Muscle of leg (tissue), 16 donors: ENCODE data around the gene C11orf71. TPM values are rescaled to one million over a fixed set of nuclear protein-coding genes. Genes with fewer than 3 reads are reported as not detected.

Experiments
- DNase-seq: peaks from one replicate; pipeline ENCODE4 v3.0.0; 2013
- H3K27ac ChIP-seq: one replicate; pipeline ENCODE4 v1.5.1; 2013; ENCODE audit warnings: mild to moderate bottlenecking, low read length, control low read depth
- H3K27me3 ChIP-seq: one replicate; pipeline ENCODE4 v1.6.1; 2013; ENCODE audit warnings: low read length; ENCODE audit not compliant: control insufficient read depth, insufficient read depth
- H3K36me3 ChIP-seq: one replicate; pipeline ENCODE4 v1.6.1; 2013; ENCODE audit warnings: low read length; ENCODE audit not compliant: control insufficient read depth, insufficient read depth
- H3K4me1 ChIP-seq: one replicate; pipeline ENCODE4 v1.6.1; 2013; ENCODE audit warnings: low read length; ENCODE audit not compliant: control insufficient read depth, insufficient read depth
- H3K4me3 ChIP-seq: one replicate; pipeline ENCODE4 v1.5.1; 2013; ENCODE audit warnings: low read length, control low read depth
- H3K9me3 ChIP-seq: replicated peaks from 2 replicates; pipeline ENCODE4 v1.6.1; 2013; ENCODE audit warnings: low read depth, low read length; ENCODE audit not compliant: control insufficient read depth
- WGBS: methylation state at CpG from one replicate; pipeline ENCODE4 v1.1.5; 2013; ENCODE audit warnings: missing lambda C conversion rate; ENCODE audit not compliant: insufficient coverage; 5-methylcytosine and 5-hydroxymethylcytosine counted together
- long read RNA-seq, 11 donors: transcript quantifications; one replicate each; lab custom pipeline, GENCODE V29; 2026
- polyA plus RNA-seq, 8 donors: library from polyadenylated mRNA; unstranded; fragments of 120-200 nt; gene quantifications; one replicate each; pipeline versions ENCODE4 v1.2.1 to v1.2.3, GENCODE V29; 2013; ENCODE audit warnings: inconsistent platforms in 1 of 8, low replicate concordance in 1 of 8; ENCODE audit not compliant: insufficient read length in 8 of 8, insufficient read depth in 1 of 8
- total RNA-seq: library from RNA; stranded (reverse); fragments of 120-200 nt; gene quantifications from one replicate; pipeline ENCODE4 v1.2.4, GENCODE V29; 2013

The C11orf71 gene, protein sequence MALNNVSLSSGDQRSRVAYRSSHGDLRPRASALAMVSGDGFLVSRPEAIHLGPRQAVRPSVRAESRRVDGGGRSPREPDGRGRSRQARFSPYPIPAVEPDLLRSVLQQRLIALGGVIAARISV
- total RNA-seq, result 6.1 TPM
- polyA plus RNA-seq, result 1 to 10 TPM; 6.1 to 8.9 (median 8.0) TPM
- long read RNA-seq, donor 1, transcript C11orf71-202 (1 exons, 1,980 nt), result major isoform, 6 of 6 reads
- long read RNA-seq, donor 1, partial matches to known transcripts, result 0 of 6 reads
- long read RNA-seq, donor 1, other reads (novel, unspliced or antisense), result 0 of 6 reads
- long read RNA-seq, donor 2, result 0 reads
- long read RNA-seq, donor 3, transcript C11orf71-202 (1 exons, 1,980 nt), result major isoform, 14 of 14 reads
- long read RNA-seq, donor 3, partial matches to known transcripts, result 0 of 14 reads
- long read RNA-seq, donor 3, other reads (novel, unspliced or antisense), result 0 of 14 reads
- long read RNA-seq, donor 4, transcript C11orf71-202 (1 exons, 1,980 nt), result major isoform, 7 of 7 reads
- long read RNA-seq, donor 4, partial matches to known transcripts, result 0 of 7 reads
- long read RNA-seq, donor 4, other reads (novel, unspliced or antisense), result 0 of 7 reads
- long read RNA-seq, donor 5, transcript C11orf71-202 (1 exons, 1,980 nt), result major isoform, 23 of 107 reads
- long read RNA-seq, donor 5, partial matches to known transcripts, result 58 of 107 reads
- long read RNA-seq, donor 5, other reads (novel, unspliced or antisense), result 26 of 107 reads
- long read RNA-seq, donor 6, transcript C11orf71-202 (1 exons, 1,980 nt), result major isoform, 25 of 79 reads
- long read RNA-seq, donor 6, partial matches to known transcripts, result 45 of 79 reads
- long read RNA-seq, donor 6, other reads (novel, unspliced or antisense), result 9 of 79 reads
- long read RNA-seq, donor 7, transcript C11orf71-202 (1 exons, 1,980 nt), result major isoform, 15 of 15 reads
- long read RNA-seq, donor 7, partial matches to known transcripts, result 0 of 15 reads
- long read RNA-seq, donor 7, other reads (novel, unspliced or antisense), result 0 of 15 reads
- long read RNA-seq, donor 8, transcript C11orf71-202 (1 exons, 1,980 nt), result major isoform, 16 of 16 reads
- long read RNA-seq, donor 8, partial matches to known transcripts, result 0 of 16 reads
- long read RNA-seq, donor 8, other reads (novel, unspliced or antisense), result 0 of 16 reads
- long read RNA-seq, donor 9, transcript C11orf71-202 (1 exons, 1,980 nt), result major isoform, 13 of 13 reads
- long read RNA-seq, donor 9, partial matches to known transcripts, result 0 of 13 reads
- long read RNA-seq, donor 9, other reads (novel, unspliced or antisense), result 0 of 13 reads
- long read RNA-seq, donor 10, transcript C11orf71-202 (1 exons, 1,980 nt), result major isoform, 16 of 16 reads
- long read RNA-seq, donor 10, partial matches to known transcripts, result 0 of 16 reads
- long read RNA-seq, donor 10, other reads (novel, unspliced or antisense), result 0 of 16 reads
- long read RNA-seq, donor 11, transcript C11orf71-202 (1 exons, 1,980 nt), result major isoform, 19 of 19 reads
- long read RNA-seq, donor 11, partial matches to known transcripts, result 0 of 19 reads
- long read RNA-seq, donor 11, other reads (novel, unspliced or antisense), result 0 of 19 reads

DNA sequence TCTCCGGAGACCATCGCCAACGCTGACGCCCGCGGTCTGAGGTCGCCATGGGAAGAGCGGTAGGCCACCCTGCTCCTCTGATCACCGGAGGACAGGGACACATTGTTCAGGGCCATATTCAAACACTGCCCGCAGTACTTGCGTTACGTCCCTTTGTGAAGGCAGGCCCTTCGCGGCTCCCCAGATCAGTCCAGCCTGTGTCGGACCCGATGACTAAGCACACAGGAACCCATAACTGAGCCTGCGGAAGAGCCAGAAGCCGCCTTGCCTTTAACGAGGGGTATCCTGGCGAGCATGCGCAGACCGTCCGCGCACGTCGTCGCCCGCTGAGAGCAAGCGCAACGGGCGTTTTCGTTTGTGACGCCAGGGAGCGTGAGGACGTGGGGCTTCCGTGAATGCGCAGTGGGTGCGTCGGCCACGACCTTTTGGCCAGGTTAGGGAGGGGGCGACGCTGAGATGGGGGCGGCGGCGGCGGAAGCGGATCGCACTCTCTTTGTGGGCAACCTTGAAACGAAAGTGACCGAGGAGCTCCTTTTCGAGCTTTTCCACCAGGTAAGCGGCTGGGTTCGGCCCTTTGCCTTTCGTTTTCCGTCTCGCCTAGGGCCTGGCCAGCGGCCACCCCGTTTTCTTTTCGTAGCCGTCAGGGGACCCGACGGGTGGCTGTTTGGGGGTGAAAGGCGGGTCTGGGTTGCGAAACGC lies at the start of gene C11orf71, which contains the start of gene RBM7:
C11orf71 (minus strand) TSS at position 296 of the 699 bp plus-strand sequence; CDS start at position 116, 180 bp downstream.
RBM7 (plus strand) TSS at position 451 of the 699 bp plus-strand sequence; CDS start at position 457, 6 bp downstream.
- WGBS, result under 1% methylated on average over 59 of the region's 65 CpGs
- no peaks in the 10 kb centered on the region for H3K9me3 ChIP-seq
- peaks cover 2% of the 10 kb centered on the region for H3K4me1 ChIP-seq
- peak within 1 kb of the TSS; percentile 99 for H3K27ac ChIP-seq
- peak within 1 kb of the TSS; percentile 92 for H3K4me3 ChIP-seq
- H3K27me3 ChIP-seq, result no peaks in the 10 kb centered on the region
- peaks cover 6% of the 10 kb centered on the region for H3K36me3 ChIP-seq
- peak; percentile 99 for DNase-seq

DNA sequence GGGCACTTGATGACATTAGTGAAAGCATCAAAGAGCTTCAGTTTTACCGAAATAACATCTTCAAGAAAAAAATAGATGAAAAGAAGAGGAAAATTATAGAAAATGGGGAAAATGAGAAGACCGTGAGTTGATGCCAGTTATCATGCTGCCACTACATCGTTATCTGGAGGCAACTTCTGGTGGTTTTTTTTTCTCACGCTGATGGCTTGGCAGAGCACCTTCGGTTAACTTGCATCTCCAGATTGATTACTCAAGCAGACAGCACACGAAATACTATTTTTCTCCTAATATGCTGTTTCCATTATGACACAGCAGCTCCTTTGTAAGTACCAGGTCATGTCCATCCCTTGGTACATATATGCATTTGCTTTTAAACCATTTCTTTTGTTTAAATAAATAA lies 49.5 kb upstream of the C11orf71 start:
- Histone ChIP-seq H3K27me3 (no peaks in the 10 kb centered on the region), H3K4me1 (no peaks in the 10 kb centered on the region), H3K9me3 (no peaks in the 10 kb centered on the region), H3K36me3 (peaks cover 20% of the 10 kb centered on the region), H3K27ac (no peak overlapping the region), H3K4me3 (no peak overlapping the region)
- 78% methylated on average over 6 of the region's 6 CpGs for WGBS
- peak; percentile 10 for DNase-seq

DNA sequence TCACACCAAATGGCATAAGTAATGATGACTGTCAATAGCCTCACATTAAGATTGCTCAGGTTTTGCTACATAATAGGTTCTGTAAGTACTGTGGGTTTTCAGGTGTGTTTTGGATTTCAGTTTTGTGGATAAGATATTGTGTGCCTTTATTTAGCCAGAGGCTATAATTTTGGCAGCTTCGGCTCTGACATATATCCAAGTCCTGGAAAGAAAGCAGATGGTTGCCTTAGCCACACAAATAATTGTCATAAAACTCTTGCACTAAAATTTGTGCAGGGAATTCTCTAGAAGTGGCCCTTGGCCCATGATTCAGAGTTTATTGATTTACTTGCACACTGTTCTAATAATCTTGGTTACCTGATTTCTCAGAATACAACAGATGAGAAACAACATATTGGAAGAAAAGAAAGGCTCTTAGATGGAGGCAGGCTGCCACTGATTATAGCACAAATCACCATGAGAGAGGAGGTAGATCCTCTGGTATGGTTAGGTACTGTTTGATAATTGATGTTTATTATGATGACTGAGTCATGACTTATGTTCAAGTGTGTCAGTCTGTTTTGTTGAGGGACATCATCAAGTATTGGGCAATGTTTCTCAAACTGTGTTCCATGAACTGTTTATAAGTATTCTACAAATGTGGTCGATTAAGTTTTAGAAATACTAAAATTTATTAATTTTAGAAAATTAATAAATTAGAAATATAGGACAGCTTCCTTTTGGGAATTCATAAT lies 48.6 kb upstream of the C11orf71 start:
- H3K27me3 ChIP-seq, result no peaks in the 10 kb centered on the region
- peaks cover 23% of the 10 kb centered on the region for H3K36me3 ChIP-seq
- H3K4me3 ChIP-seq, result no peak overlapping the region
- no peak for DNase-seq
- H3K27ac ChIP-seq, result no peak overlapping the region
- no CpG with 5 or more reads among the region's 2 CpGs for WGBS
- H3K9me3 ChIP-seq, result no peaks in the 10 kb centered on the region
- H3K4me1 ChIP-seq, result no peaks in the 10 kb centered on the region

DNA sequence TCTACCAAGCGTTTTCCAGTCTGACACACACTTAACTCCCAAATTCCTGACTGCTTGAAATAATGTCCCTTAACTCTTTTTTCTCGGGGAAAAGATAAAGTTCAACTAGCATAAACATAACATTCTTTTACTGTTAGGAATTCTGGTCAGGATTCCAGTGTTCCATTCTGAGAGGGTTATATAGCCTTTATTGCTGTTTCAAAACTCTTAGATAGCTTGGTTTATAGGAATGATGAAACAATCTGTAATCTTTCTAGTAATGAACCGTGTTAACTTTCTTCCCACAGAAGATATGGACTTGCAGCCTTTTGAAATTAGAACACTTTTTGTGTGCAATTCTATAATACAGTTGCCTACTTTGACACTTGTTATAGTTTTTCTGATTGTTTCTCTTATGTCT lies 47.6 kb upstream of the C11orf71 start:
- H3K9me3 ChIP-seq, result no peaks in the 10 kb centered on the region
- peaks cover 24% of the 10 kb centered on the region for H3K36me3 ChIP-seq
- 100% methylated on average over 1 of the region's 3 CpGs for WGBS
- H3K4me1 ChIP-seq, result no peaks in the 10 kb centered on the region
- no peaks in the 10 kb centered on the region for H3K27me3 ChIP-seq
- H3K27ac ChIP-seq, result no peak overlapping the region
- H3K4me3 ChIP-seq, result no peak overlapping the region
- DNase-seq, result no peak

DNA sequence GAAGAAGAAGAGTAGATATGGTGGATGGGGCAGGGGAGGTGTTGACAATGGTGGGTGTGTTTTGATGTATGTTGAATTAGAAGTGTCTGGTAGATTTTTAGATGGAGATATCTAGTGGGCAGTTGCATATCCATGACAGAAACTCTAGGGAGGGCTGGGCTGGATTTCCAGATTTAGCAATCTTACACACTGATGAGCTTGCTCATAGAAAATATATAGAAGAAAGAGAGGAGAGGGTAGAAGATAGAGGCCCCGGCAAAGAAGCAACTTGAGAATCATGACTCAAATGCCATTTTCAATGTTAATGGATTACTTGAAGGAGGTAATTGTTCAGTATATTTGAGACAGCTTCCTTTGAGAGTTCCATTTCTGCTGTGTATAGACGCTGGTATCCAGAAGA lies 47.1 kb upstream of the C11orf71 start:
- Histone ChIP-seq H3K4me1 (no peaks in the 10 kb centered on the region), H3K9me3 (no peaks in the 10 kb centered on the region), H3K27me3 (no peaks in the 10 kb centered on the region), H3K4me3 (no peak overlapping the region), H3K36me3 (peaks cover 24% of the 10 kb centered on the region), H3K27ac (no peak overlapping the region)
- WGBS, result 100% methylated on average over 1 of the region's 2 CpGs
- DNase-seq, result no peak

DNA sequence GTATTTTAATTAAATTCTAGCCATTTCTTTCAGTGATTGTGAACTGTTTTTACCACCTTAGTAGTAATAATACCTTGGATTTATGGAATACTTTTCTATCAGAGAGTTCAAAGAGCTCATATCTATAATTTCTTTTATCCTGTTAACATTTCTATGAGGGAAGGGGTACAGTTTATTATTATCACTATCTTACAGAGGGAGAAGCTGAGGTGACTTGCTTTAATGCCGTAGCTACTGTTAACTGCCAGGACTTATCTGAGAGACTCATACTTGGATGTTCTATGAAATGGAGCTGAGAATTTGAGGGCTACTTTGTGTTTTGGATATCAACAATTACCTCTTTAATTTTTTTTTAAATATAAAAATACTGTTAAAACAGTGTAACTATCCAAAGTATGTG lies 42.2 kb upstream of the C11orf71 start:
- no peak overlapping the region for H3K4me3 ChIP-seq
- H3K27ac ChIP-seq, result no peak overlapping the region
- no peaks in the 10 kb centered on the region for H3K9me3 ChIP-seq
- no peaks in the 10 kb centered on the region for H3K27me3 ChIP-seq
- no CpG with 5 or more reads among the region's 1 CpG for WGBS
- H3K36me3 ChIP-seq, result peaks cover 15% of the 10 kb centered on the region
- H3K4me1 ChIP-seq, result peaks cover 7% of the 10 kb centered on the region
- no peak for DNase-seq

DNA sequence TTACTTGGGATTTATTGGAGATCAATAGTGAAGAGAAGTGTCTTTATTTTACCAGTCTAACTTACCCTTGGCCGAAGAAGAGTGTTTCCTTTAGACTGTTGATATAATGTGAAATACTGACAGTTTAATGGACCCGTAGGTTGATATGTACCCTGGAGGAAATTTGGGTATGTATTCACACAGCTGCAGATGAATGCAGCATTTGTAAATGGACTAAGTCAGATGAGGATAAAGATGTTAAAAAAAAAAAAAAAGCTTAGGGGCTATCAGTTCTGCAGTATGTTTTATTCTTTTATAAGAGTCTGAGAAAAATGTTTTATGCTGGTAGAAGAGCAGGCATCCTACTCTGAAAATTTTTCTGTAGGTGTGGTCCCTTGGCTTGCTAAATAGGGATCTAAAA lies 41.6 kb upstream of the C11orf71 start:
- no peak overlapping the region for H3K4me3 ChIP-seq
- H3K4me1 ChIP-seq, result peaks cover 7% of the 10 kb centered on the region
- no peaks in the 10 kb centered on the region for H3K9me3 ChIP-seq
- WGBS, result no CpG with 5 or more reads among the region's 2 CpGs
- H3K27ac ChIP-seq, result no peak overlapping the region
- H3K27me3 ChIP-seq, result no peaks in the 10 kb centered on the region
- DNase-seq, result no peak
- peaks cover 15% of the 10 kb centered on the region for H3K36me3 ChIP-seq

DNA sequence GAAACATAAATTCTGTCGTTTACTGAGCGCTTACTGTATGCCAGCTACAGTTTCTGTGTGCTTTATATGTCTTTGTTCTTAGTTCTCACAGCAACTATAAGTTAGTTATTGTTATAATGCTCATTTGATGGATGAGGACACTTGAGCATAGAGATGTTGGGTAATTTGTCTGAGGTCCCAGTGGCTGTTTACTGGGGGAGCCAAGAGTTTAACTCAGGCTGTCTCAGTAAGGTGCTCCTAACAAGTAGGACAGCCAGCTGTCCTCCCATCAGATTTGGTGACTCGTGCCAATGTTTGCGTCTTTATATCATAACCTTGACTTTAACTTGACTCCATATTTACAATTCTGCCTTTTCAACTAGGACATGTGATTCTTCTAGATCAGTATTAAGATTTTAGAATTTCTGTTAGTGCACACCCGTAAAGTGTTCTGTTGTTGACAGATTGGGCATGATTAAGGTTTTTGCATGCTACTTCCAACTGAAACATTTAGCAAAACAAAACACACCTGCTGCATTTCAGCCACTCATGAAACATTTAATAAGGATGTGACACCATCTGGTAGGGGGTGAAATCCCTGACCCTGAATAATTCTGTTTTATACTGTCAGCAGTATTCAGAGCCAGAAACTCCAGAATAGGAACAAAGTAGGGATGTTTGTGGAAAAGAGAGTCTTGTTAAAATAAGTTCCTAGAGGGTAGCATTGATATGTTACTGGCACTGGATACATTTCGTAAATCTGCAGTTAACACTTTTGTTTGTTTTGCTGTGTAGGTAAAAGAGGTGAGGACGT lies 40.9 kb upstream of the C11orf71 start:
- peaks cover 11% of the 10 kb centered on the region for H3K36me3 ChIP-seq
- no peaks in the 10 kb centered on the region for H3K9me3 ChIP-seq
- H3K4me1 ChIP-seq, result peaks cover 7% of the 10 kb centered on the region
- H3K27me3 ChIP-seq, result no peaks in the 10 kb centered on the region
- no peak overlapping the region for H3K27ac ChIP-seq
- no CpG with 5 or more reads among the region's 7 CpGs for whole genome bisulfite sequencing
- no peak overlapping the region for H3K4me3 ChIP-seq
- DNase-seq, result peak; percentile 6
